Measurements from ENCODE around the gene PPARG.
"Not testable (repeated sequence)": the region's sequence is repeated elsewhere in the genome, so short reads cannot be mapped to it uniquely, and the experiment has no call there.

The PPARG gene

GRCh38 chr3:12472796-12473195 is 183.9 kb downstream of the PPARG start:
- Mint-ChIP-seq H3K27me3 (no peaks in the 10 kb centered on the region), H3K9me3 (no peaks in the 10 kb centered on the region), H3K4me1 (ENCODE audit: low read depth) (peaks cover 33% of the 10 kb centered on the region), H3K4me3 (no peak overlapping the region), H3K36me3 (ENCODE audit: low read depth) (no peaks in the 10 kb centered on the region), H3K27ac (peak overlapping the region; percentile 80)
- no peak for DNase-seq

GRCh38 chr3:12473511-12473910 is 184.6 kb downstream of the PPARG start:
- Mint-ChIP-seq H3K27me3 (no peaks in the 10 kb centered on the region), H3K4me1 (ENCODE audit: low read depth) (peaks cover 33% of the 10 kb centered on the region), H3K27ac (peak overlapping the region; percentile 80)

GRCh38 chr3:12476238-12476897 is 187.5 kb downstream of the PPARG start:
- Mint-ChIP-seq H3K4me1 (ENCODE audit: low read depth) (peaks cover 26% of the 10 kb centered on the region), H3K27me3 (no peaks in the 10 kb centered on the region), H3K4me3 (no peak overlapping the region), H3K27ac (no peak overlapping the region), H3K9me3 (no peaks in the 10 kb centered on the region), H3K36me3 (ENCODE audit: low read depth) (no peaks in the 10 kb centered on the region)
- DNase-seq: no peak

More at GRCh38 chr3:12473511-12473910, 184.6 kb downstream of the PPARG start:
- Mint-ChIP-seq H3K4me3 (no peak overlapping the region), H3K36me3 (ENCODE audit: low read depth) (no peaks in the 10 kb centered on the region), H3K9me3 (no peaks in the 10 kb centered on the region)
- DNase-seq: no peak

- no peak overlapping the region for H3K4me3 Mint-ChIP-seq
- H3K9me3 Mint-ChIP-seq: no peaks in the 10 kb centered on the region
- no peak for DNase-seq
- H3K27ac Mint-ChIP-seq: no peak overlapping the region
- H3K36me3 Mint-ChIP-seq (ENCODE audit: low read depth): no peaks in the 10 kb centered on the region
- no peaks in the 10 kb centered on the region for H3K27me3 Mint-ChIP-seq
- peaks cover 18% of the 10 kb centered on the region for H3K4me1 Mint-ChIP-seq (ENCODE audit: low read depth)
Measured at GRCh38 chr3:12477256-12477655, 188.4 kb downstream of the PPARG start.

GRCh38 chr3:12478326-12478725 is 189.5 kb downstream of the PPARG start:
- DNase-seq: no peak
- no peaks in the 10 kb centered on the region for H3K36me3 Mint-ChIP-seq (ENCODE audit: low read depth)
- H3K27me3 Mint-ChIP-seq: no peaks in the 10 kb centered on the region
- H3K27ac Mint-ChIP-seq: no peak overlapping the region
- H3K9me3 Mint-ChIP-seq: no peaks in the 10 kb centered on the region
- no peak overlapping the region for H3K4me3 Mint-ChIP-seq
- peaks cover 13% of the 10 kb centered on the region for H3K4me1 Mint-ChIP-seq (ENCODE audit: low read depth)

GRCh38 chr3:12479198-12479597 is 190.3 kb downstream of the PPARG start:
- H3K36me3 Mint-ChIP-seq (ENCODE audit: low read depth); H3K4me3 Mint-ChIP-seq; DNase-seq; H3K27me3 Mint-ChIP-seq; H3K27ac Mint-ChIP-seq; H3K9me3 Mint-ChIP-seq: not testable (repeated sequence)
- H3K4me1 Mint-ChIP-seq (ENCODE audit: low read depth): peaks cover 19% of the 10 kb centered on the region

GRCh38 chr3:12479919-12480427 is 191.1 kb downstream of the PPARG start:
- Mint-ChIP-seq H3K36me3 (ENCODE audit: low read depth) (peaks cover 7% of the 10 kb centered on the region), H3K4me1 (ENCODE audit: low read depth) (peaks cover 20% of the 10 kb centered on the region), H3K27ac (no peak overlapping the region), H3K27me3 (no peaks in the 10 kb centered on the region), H3K9me3 (no peaks in the 10 kb centered on the region), H3K4me3 (no peak overlapping the region)
- DNase-seq: peak; percentile 50

GRCh38 chr3:12483410-12483809 is 194.5 kb downstream of the PPARG start:
- no peak for DNase-seq
- peaks cover 47% of the 10 kb centered on the region for H3K4me1 Mint-ChIP-seq (ENCODE audit: low read depth)
- H3K27ac Mint-ChIP-seq: peak overlapping the region; percentile 96
- no peaks in the 10 kb centered on the region for H3K27me3 Mint-ChIP-seq
- no peaks in the 10 kb centered on the region for H3K9me3 Mint-ChIP-seq
- H3K4me3 Mint-ChIP-seq: peak overlapping the region; percentile 91
- peaks cover 37% of the 10 kb centered on the region for H3K36me3 Mint-ChIP-seq (ENCODE audit: low read depth)

GRCh38 chr3:12483872-12484197 is 195.0 kb downstream of the PPARG start:
- Mint-ChIP-seq H3K4me3 (peak overlapping the region; percentile 91), H3K27ac (peak overlapping the region; percentile 96), H3K27me3 (no peaks in the 10 kb centered on the region), H3K9me3 (no peaks in the 10 kb centered on the region), H3K4me1 (ENCODE audit: low read depth) (peaks cover 51% of the 10 kb centered on the region), H3K36me3 (ENCODE audit: low read depth) (peaks cover 41% of the 10 kb centered on the region)
- no peak for DNase-seq
